ENCODE results near the gene PGBD2.
A peak's percentile ranks its signal among the peaks of the same experiment; 100 is the strongest.
"Not testable (repeated sequence)": the region's sequence is repeated elsewhere in the genome, so short reads cannot be mapped to it uniquely, and the experiment has no call there.

PGBD2 gene, protein sequence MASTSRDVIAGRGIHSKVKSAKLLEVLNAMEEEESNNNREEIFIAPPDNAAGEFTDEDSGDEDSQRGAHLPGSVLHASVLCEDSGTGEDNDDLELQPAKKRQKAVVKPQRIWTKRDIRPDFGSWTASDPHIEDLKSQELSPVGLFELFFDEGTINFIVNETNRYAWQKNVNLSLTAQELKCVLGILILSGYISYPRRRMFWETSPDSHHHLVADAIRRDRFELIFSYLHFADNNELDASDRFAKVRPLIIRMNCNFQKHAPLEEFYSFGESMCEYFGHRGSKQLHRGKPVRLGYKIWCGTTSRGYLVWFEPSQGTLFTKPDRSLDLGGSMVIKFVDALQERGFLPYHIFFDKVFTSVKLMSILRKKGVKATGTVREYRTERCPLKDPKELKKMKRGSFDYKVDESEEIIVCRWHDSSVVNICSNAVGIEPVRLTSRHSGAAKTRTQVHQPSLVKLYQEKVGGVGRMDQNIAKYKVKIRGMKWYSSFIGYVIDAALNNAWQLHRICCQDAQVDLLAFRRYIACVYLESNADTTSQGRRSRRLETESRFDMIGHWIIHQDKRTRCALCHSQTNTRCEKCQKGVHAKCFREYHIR

GRCh38 chr1:248906009-248906752 lies at the start of gene PGBD2:
PGBD2 (plus strand) TSS chr1:248906235; CDS start chr1:248913863, 7,628 bp downstream.
- peak; percentile 96 for DNase-seq (ENCODE audit: low spot score)

DNA sequence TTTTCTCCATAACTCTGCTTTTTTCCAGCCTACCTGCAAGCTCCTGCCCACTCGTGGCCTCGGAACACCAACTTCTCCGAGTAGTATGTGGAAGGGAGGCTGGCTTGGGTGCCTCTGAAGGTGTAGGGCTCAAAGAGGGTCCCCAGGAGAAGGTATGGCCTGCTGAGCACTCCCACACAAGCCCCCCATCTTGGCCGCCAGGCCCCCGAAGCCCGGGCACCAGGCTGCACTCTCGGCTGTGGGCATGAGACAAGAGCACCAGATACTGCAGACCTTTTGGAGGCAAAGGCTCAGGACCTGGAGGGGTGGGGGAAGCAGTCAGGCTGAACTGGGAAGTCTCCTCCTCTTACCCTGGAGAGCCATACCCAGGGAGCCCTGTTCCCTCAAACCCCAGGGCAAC lies 48.8 kb upstream of the PGBD2 start:
- no peak for DNase-seq (ENCODE audit: low spot score)

DNA sequence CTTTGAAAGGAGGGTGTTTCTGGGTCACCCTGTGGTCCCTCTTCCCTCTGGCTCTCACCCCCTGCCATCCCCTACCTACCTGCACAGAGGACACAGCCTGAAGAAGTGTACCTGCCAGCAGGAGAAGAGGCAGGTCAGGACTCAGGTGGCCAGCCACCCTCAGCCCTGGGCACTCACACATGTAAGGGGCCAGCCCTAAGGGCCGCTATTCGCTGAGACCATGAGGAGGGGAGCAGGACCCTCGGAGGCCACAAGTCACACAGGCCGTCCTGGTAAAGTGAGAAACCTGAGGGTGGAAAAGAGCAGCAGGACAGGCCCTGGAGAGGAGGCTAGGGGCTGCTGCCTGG lies 48.3 kb upstream of the PGBD2 start:
- DNase-seq (ENCODE audit: low spot score), result no peak

DNA sequence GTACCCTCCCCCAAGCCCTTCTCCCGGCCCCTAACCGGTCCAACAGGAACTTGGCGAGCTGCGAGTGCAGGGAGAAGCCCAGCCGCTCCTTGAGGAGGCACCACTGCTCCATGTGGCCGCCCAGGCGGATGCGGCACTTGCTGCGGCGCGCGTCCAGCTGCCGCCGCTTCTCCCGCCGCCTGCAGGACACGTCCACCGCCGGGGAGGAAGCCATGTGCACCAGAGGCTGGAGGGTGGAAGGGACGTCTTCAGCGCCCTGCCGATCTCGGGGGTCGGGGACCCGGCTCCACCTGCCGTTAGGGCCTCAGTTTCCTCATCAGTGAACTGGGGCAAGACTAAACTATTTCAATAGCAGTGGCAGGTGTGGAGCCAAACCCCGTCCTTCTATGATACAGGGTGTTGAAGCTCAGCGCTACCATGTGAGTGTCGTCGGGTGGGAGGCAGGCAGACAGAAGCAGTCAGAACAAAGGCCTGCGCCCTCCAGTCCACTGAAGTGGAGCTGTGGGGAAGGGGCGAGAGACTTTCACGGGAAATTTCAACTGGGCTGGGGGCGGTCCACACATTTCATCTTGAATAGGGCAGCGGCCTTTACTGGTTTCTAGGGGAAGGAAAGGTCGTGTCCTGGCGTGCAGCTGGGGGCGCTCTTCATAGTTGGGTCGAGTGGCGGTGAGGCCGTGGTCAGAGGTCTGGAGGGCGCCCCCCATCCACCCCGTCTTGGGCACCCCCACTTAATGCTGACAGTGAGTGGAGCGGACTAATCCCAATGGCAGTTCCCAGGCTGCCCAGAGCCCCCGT lies 47.7 kb upstream of the PGBD2 start:
- peak; percentile 68 for DNase-seq (ENCODE audit: low spot score)

DNA sequence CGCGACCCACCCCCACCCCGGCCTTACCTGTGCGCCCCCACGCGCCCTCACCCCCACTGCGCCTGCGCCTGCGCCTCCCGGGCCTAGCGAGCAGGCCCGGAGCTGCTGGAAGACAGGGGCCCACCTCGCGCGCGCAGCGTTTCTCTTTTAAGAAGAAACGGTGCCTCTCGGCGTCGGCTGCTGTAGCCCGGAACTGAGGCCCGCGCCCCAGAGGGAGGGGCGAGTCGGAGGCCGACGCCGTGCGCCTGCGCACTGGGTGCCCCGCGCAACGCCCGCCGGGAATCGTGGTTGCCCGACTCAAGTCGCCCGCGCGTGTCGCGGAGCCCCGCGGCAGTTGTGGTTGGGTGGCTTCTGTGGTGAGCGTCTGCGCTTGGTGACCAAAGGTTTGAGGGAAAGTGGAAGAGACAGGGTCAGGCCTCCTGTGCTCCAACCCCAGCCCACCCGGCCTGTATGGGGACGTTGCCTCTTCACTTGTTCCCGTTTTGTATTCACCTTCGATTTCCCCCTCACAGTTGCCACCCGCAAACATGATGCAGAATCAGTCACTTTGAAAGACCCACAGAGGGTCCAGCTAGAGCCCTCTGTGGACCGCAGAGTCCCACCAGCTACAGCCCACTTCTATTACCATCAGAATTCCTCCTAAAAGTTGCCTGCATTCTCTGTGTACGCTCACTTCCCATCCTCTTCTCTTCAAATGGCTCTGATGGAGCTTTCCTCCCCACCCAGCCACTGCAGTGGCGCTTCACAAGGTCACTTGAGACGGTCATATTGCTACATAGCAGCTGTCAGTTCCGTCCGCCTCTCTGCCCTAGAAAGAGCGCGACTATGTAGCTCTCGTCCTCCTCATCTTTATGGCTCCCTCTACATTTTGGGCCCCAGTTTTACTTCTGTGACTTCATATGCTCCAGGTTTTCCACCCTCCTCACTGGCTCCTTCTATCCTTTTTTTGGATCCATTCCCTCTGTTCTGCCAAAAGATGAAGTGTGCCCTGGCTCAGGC lies 46.8 kb upstream of the PGBD2 start, which contains the start of gene ZNF692:
ZNF692 (minus strand) TSS at position 195 of the 999 bp plus-strand sequence. CDS start 776 bp downstream, outside the sequence.
- peak; percentile 98 for DNase-seq (ENCODE audit: low spot score)

- no peak for DNase-seq (ENCODE audit: low spot score)
These were observed 46.0 kb upstream of the PGBD2 start for GRCh38 chr1:248860007-248860406.

DNA sequence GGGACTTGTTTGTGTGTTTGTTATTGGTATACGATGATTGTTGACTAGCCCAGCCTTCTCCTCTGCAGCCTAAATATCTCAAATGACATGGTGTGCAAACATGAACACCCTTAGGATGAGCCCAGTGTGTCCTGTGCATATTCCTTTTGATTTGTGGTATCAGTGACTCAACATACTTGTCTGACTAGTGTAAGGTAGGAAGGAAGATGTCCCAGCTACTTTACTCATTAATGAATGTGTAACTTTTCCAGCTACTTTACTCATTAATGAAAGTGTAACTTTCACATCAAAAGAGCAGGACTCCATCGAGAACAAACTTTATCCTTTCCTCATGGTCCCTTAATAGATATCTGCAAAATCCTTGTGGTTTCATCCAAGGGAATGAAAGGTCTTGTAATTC lies 44.4 kb upstream of the PGBD2 start:
- no peak for DNase-seq (ENCODE audit: low spot score)

- DNase-seq (ENCODE audit: low spot score), result no peak
These were observed 43.4 kb upstream of the PGBD2 start for GRCh38 chr1:248862695-248862997.

DNA sequence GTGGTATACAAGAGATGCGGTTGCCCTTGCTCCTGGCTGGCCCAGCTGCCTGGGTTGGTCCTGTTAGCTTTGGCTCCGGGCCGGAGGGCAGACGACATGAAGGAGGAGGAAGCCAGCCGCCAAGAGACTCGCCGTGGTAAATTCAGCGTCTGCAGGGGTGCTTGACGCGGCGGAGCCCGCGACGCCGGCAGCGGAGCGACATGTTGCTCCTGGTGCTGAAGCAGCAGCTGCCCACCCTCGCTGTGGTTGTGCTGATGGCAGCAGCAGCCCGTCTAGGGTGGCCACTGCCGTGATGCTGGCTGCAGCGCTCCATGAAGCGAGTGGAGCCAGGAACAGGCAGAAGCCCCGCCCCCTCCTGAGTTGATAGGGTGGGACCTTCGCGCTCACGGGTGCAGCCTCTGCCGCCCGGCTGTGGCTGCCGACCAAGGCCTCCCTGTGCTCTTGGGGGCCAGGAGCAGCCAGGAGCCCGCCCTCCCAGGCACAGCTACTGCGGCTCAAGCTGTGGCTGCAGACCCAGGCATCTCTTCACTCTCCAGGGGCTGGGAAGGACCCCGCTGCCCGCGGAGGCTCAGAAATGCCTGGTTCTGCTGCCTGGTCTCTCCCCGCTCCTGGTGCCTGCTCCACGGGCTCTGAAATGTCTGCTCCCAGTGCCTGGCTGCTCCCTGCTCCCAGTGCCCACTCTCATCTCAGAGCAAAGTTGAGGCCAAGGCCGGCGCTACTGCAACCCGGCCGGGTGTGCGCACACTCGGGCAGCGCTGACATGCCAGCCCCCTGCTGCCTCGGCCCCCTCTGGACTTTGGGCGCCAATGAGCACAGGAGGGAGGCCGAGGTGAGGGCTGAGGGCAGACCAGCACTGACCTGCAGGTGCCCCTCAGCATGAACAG lies 42.8 kb upstream of the PGBD2 start:
- peak; percentile 91 for DNase-seq (ENCODE audit: low spot score)

- no peak for DNase-seq (ENCODE audit: low spot score)
These were observed 34.1 kb upstream of the PGBD2 start for GRCh38 chr1:248871837-248872401.

GRCh38 chr1:248872752-248873408 lies 33.2 kb upstream of the PGBD2 start:
- DNase-seq (ENCODE audit: low spot score), result peak; percentile 63

- peak; percentile 97 for DNase-seq (ENCODE audit: low spot score)
These were observed 32.5 kb upstream of the PGBD2 start for GRCh38 chr1:248873409-248873992.

GRCh38 chr1:248873993-248874533 lies 32.0 kb upstream of the PGBD2 start:
- peak; percentile 81 for DNase-seq (ENCODE audit: low spot score)

- DNase-seq (ENCODE audit: low spot score), result no peak
These were observed 24.8 kb upstream of the PGBD2 start for GRCh38 chr1:248881261-248881660.

DNA sequence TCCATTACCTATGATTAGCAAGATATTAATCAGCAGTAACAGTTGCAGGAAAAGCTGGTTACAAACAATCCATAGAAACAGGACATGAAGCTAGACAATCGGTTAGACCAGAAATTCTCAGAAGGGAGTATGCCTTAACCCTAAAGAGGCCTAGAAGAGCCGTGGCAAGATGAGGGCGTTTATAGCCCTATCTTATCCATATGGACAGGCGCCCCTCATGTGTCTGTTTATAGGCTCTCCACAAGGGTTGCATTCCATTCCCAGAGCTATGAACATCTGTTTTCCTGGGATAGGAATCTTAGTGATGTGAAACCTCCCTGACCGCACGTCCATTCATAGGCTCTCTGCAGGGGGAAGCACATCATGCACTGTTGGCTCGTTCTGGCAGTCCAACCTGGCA lies 23.6 kb upstream of the PGBD2 start:
- not testable (repeated sequence) for DNase-seq (ENCODE audit: low spot score)

DNA sequence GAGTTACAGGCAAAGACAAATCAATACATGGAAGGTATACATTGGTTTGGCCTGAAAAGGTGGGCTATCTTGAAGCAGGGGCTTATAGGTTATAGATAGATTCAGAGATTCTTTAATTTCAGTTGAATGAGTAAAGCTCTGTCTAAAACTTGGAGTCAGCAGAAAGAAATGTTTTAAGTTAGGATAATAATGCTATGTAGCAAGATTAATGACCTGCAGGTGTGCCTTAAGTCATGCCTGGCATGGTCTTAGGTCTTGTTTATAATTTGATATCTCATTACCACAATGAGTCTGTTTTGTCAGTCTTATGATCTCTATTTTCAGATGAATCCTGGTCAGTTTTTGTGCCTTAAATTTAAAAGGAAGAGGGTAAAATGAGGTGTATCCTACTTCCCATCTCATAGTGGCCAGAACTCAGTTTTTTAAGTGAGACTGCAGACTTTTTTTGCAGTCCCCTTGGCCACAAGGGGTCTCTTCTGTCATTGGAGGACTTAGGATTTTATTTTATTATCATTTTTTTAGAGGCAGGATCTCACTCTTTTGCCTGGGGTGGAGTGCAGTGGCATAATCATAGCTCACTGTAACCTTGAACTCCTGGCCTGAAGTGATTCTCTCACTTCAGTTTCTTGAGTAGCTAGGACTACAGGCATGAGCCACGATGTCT lies 21.3 kb upstream of the PGBD2 start:
- DNase-seq (ENCODE audit: low spot score), result no peak

- DNase-seq (ENCODE audit: low spot score), result no peak
These were observed 20.4 kb upstream of the PGBD2 start for GRCh38 chr1:248885646-248886045.
